ENCODE results near the gene ADM2. TPM values are rescaled to one million over a fixed set of nuclear protein-coding genes. Genes with fewer than 3 reads are reported as not detected.
A peak's percentile ranks its signal among the peaks of the same experiment; 100 is the strongest.

ADM2 gene
- total and polyA plus RNA-seq, 2 of the 13 experiments (the other 11 are each of a cell fraction or from before 2014, with no cell fraction given): 1.2 to 3.0 TPM

DNA sequence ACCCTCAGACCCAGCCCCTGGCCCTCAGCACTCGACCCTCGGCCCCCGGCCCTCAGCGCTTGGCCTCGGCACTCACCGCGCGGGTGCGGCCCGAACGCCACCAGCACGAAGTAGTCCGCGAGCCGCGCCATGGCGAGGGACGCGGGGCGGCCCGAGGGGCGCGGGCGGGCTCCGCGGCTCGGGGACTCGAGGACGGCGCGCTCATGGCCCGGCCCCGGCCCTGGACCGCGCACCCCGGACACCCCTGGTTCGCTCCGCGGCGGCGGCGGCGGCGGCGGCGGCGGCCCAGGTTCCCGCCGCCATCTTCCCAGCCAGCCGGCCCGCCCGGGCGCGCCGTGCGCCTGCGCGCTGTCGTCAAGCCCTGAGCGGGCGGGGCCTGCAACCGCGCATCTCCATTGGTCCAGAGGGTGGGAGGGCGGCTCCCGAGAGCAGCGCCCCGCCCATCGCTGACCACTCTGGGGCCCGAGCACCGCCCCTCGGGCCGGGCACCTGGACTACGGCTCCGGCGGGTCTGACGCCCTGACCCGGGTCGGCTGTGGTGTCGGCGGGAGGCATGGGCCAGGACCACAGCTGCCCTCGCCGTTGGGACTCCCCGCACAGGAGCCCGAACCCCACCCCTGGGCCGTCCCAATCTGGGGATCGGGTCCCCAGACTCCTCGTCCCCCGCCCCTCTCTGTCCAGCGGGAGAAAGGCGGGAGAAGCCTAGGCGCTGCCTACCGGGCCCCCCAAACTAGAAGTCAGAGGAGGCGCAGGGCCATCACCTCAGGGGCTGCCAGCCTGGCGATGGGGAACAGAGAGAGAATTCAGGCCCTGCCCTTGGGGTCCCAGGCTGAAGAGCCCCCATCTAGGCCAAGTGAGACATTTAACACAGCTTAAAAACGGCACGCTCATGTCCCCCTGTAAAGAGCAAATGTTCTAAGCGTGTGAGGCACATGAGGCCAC lies 6.4 kb upstream of the ADM2 start, which contains the start of gene SBF1 (continued):
- TF ChIP-seq ZNF724P (CRISPR knock-in tag; IDR thresholded peaks at IDR 0.05; ENCODE audit: borderline replicate concordance): no peak
- no peak for TF ChIP-seq ZNF773 (CRISPR knock-in tag; IDR thresholded peaks at IDR 0.05; ENCODE audit: borderline replicate concordance)
- TF ChIP-seq NCOA1 (CRISPR knock-in tag; IDR thresholded peaks at IDR 0.05): no peak
- no peak for TF ChIP-seq PRPF4 (IDR thresholded peaks at IDR 0.05; ENCODE audit: low read depth, low read length, poor library complexity, severe bottlenecking)
- no peak for TF ChIP-seq BRCA1 (CRISPR knock-in tag; IDR thresholded peaks at IDR 0.05)
- TF ChIP-seq, protein P1, sequence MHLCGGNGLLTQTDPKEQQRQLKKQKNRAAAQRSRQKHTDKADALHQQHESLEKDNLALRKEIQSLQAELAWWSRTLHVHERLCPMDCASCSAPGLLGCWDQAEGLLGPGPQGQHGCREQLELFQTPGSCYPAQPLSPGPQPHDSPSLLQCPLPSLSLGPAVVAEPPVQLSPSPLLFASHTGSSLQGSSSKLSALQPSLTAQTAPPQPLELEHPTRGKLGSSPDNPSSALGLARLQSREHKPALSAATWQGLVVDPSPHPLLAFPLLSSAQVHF (CRISPR knock-in tag; IDR thresholded peaks at IDR 0.05): no peak
- no peak for TF ChIP-seq MTF2 (CRISPR knock-in tag; IDR thresholded peaks at IDR 0.05; ENCODE audit: borderline replicate concordance)
- TF ChIP-seq, protein P2, sequence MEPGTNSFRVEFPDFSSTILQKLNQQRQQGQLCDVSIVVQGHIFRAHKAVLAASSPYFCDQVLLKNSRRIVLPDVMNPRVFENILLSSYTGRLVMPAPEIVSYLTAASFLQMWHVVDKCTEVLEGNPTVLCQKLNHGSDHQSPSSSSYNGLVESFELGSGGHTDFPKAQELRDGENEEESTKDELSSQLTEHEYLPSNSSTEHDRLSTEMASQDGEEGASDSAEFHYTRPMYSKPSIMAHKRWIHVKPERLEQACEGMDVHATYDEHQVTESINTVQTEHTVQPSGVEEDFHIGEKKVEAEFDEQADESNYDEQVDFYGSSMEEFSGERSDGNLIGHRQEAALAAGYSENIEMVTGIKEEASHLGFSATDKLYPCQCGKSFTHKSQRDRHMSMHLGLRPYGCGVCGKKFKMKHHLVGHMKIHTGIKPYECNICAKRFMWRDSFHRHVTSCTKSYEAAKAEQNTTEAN (CRISPR knock-in tag; conservative IDR thresholded peaks at IDR 0.05): no peak
- no peak for TF ChIP-seq TEAD3 (CRISPR knock-in tag; optimal IDR thresholded peaks at IDR 0.05; ENCODE audit: borderline replicate concordance)
- TF ChIP-seq ZNF331 (CRISPR knock-in tag; IDR thresholded peaks at IDR 0.05): no peak
- TF ChIP-seq, protein P3, sequence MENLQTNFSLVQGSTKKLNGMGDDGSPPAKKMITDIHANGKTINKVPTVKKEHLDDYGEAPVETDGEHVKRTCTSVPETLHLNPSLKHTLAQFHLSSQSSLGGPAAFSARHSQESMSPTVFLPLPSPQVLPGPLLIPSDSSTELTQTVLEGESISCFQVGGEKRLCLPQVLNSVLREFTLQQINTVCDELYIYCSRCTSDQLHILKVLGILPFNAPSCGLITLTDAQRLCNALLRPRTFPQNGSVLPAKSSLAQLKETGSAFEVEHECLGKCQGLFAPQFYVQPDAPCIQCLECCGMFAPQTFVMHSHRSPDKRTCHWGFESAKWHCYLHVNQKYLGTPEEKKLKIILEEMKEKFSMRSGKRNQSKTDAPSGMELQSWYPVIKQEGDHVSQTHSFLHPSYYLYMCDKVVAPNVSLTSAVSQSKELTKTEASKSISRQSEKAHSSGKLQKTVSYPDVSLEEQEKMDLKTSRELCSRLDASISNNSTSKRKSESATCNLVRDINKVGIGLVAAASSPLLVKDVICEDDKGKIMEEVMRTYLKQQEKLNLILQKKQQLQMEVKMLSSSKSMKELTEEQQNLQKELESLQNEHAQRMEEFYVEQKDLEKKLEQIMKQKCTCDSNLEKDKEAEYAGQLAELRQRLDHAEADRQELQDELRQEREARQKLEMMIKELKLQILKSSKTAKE (CRISPR knock-in tag; IDR thresholded peaks at IDR 0.05; ENCODE audit: borderline replicate concordance): no peak
- no peak for TF ChIP-seq RELA (CRISPR knock-in tag; IDR thresholded peaks at IDR 0.05)
- peak; percentile 72 for TF ChIP-seq ZNF501 (CRISPR knock-in tag; IDR thresholded peaks at IDR 0.05)
- no peak for TF ChIP-seq ZNF296 (CRISPR knock-in tag; conservative IDR thresholded peaks at IDR 0.05)
- no peak for TF ChIP-seq PITX1 (CRISPR knock-in tag; IDR thresholded peaks at IDR 0.05)
- no peak; the same call in 1 of the 2 replicates for TF ChIP-seq ZNF556 (CRISPR knock-in tag; IDR thresholded peaks at IDR 0.05; ENCODE audit: borderline replicate concordance)
- TF ChIP-seq DZIP1 (CRISPR knock-in tag; IDR thresholded peaks at IDR 0.05): no peak
- no peak for TF ChIP-seq TEAD2 (CRISPR knock-in tag; IDR thresholded peaks at IDR 0.05)
- TF ChIP-seq CEBPB (IDR thresholded peaks at IDR 0.05; ENCODE audit: borderline replicate concordance, low read depth, low read length): no peak
- 0 out of 2 replicates have a peak, but pooled peaks have one; percentile 33 for TF ChIP-seq SNAI1 (CRISPR knock-in tag; IDR thresholded peaks at IDR 0.05; ENCODE audit: borderline replicate concordance)

Data from HepG2 (cell line).